Peyer's patch (tissue), 4 donors: Measurements from ENCODE around the gene SPAG7.

ENCODE experiments used
- POLR2A ChIP-seq, 2 donors: fragments of 450-650 bp; IDR thresholded peaks; one replicate each; pipeline ENCODE4 v1.5.1; 2017; ENCODE audit warnings: antibody characterized with exemption in 2 of 2, mild to moderate bottlenecking in 2 of 2, moderate library complexity in 2 of 2
- TF ChIP-seq, protein P1 (sequence below), 6 experiments: fragments of 450-650 bp in 4 of 6; fragments of 200-600 bp in 2 of 6; sonication (generic) in 1 of 6; IDR thresholded peaks; one replicate each; pipeline ENCODE4 v1.5.1; 2017 to 2019; ENCODE audit warnings: antibody characterized with exemption in 6 of 6, mild to moderate bottlenecking in 3 of 6, moderate library complexity in 1 of 6

- TF ChIP-seq, protein P1, sequence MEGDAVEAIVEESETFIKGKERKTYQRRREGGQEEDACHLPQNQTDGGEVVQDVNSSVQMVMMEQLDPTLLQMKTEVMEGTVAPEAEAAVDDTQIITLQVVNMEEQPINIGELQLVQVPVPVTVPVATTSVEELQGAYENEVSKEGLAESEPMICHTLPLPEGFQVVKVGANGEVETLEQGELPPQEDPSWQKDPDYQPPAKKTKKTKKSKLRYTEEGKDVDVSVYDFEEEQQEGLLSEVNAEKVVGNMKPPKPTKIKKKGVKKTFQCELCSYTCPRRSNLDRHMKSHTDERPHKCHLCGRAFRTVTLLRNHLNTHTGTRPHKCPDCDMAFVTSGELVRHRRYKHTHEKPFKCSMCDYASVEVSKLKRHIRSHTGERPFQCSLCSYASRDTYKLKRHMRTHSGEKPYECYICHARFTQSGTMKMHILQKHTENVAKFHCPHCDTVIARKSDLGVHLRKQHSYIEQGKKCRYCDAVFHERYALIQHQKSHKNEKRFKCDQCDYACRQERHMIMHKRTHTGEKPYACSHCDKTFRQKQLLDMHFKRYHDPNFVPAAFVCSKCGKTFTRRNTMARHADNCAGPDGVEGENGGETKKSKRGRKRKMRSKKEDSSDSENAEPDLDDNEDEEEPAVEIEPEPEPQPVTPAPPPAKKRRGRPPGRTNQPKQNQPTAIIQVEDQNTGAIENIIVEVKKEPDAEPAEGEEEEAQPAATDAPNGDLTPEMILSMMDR (IDR thresholded peaks at IDR 0.05) = no peak
- TF ChIP-seq POLR2A (IDR thresholded peaks at IDR 0.05) = no peak
Observed at GRCh38 chr17:5000237-5000639, 32.6 kb upstream of the SPAG7 start.
